Activated gamma-delta T cell (primary cell): ENCODE results near the gene CSTPP1.

Source experiments
- DNase-seq: peaks from one replicate; lab custom pipeline; 2025; lab: John Stamatoyannopoulos, UW

The CSTPP1 gene

GRCh38 chr11:47161134-47161854, 224.7 kb downstream of the CSTPP1 start:
- no peak for DNase-seq

- DNase-seq, result no peak
Observed at GRCh38 chr11:47161890-47162289, 225.3 kb downstream of the CSTPP1 start.

GRCh38 chr11:47162426-47162825, 225.9 kb downstream of the CSTPP1 start:
- DNase-seq, result no peak

- no peak for DNase-seq
Observed at GRCh38 chr11:47163193-47163592, 226.6 kb downstream of the CSTPP1 start.

- no peak for DNase-seq
Observed at GRCh38 chr11:47163898-47164297, 227.3 kb downstream of the CSTPP1 start.

- DNase-seq, result no peak
Observed at GRCh38 chr11:47164321-47164720, 227.8 kb downstream of the CSTPP1 start.

GRCh38 chr11:47165253-47165840, 228.8 kb downstream of the CSTPP1 start:
- no peak for DNase-seq

- no peak for DNase-seq
Observed at GRCh38 chr11:47166368-47166767, 229.8 kb downstream of the CSTPP1 start.

- DNase-seq, result no peak
Observed at GRCh38 chr11:47171061-47171838, 234.7 kb downstream of the CSTPP1 start.

GRCh38 chr11:47171856-47172255, 235.3 kb downstream of the CSTPP1 start:
- DNase-seq, result no peak

- no peak for DNase-seq
Observed at GRCh38 chr11:47172740-47173336, 236.3 kb downstream of the CSTPP1 start.

- no peak for DNase-seq
Observed at GRCh38 chr11:47175746-47176327, 239.3 kb downstream of the CSTPP1 start.

GRCh38 chr11:47176328-47177228, 240.0 kb downstream of the CSTPP1 start, which contains the start of gene ARFGAP2:
TSS of gene ARFGAP2 (minus strand) at chr11:47176879. CDS start at chr11:47176853, 26 bp downstream.
- DNase-seq, result peak; percentile 95

- no peak for DNase-seq
Observed at GRCh38 chr11:47177229-47177845, 240.8 kb downstream of the CSTPP1 start.

GRCh38 chr11:47177846-47178245, 241.3 kb downstream of the CSTPP1 start:
- DNase-seq, result no peak

GRCh38 chr11:47178316-47178715, 241.8 kb downstream of the CSTPP1 start:
- DNase-seq, result no peak

GRCh38 chr11:47178737-47179654, 242.4 kb downstream of the CSTPP1 start:
- DNase-seq, result no peak

GRCh38 chr11:47179655-47179991, 243.1 kb downstream of the CSTPP1 start:
- DNase-seq, result no peak

GRCh38 chr11:47180006-47180787, 243.6 kb downstream of the CSTPP1 start:
- DNase-seq, result no peak
